Pancreas (tissue), 10 donors: ENCODE data around the gene DNMT3B. TPM values are rescaled to one million over a fixed set of nuclear protein-coding genes. Genes with fewer than 3 reads are reported as not detected.
A peak's percentile ranks its signal among the peaks of the same experiment; 100 is the strongest.

Source experiments
- ATAC-seq, 4 donors: fragments of 200-7000 bp; cut with Tn5 transposase; one replicate each; pipeline versions ENCODE4 v1.8.0 to v1.9.1; 2020; ENCODE audit warnings: mild to moderate bottlenecking in 4 of 4, moderate library complexity in 4 of 4
- DNase-seq, 6 donors: peaks; one replicate each; pipeline ENCODE4 v3.0.0-alpha.2; 2020
- FAIRE-seq: peaks from 2 replicates; lab custom pipeline; 2012; peaks lifted over from hg19 to GRCh38; lab: Jason Lieb, UNC
- H3K27ac ChIP-seq, 4 donors: fragments of 200-600 bp; sonication (generic); 1 replicate in 3 of 4; 2 replicates in 1 of 4; pipeline versions ENCODE4 v1.5.0 to v1.8.0; 2020
- H3K27me3 ChIP-seq, 4 donors: fragments of 200-600 bp; one replicate each; pipeline ENCODE4 v1.8.0; 2021
- H3K36me3 ChIP-seq, 3 donors: fragments of 200-600 bp; sonication (generic) in 1 of 3; one replicate each; pipeline versions ENCODE4 v1.5.0 to v1.8.0; 2020 to 2021
- H3K4me1 ChIP-seq, 3 donors: fragments of 200-600 bp; one replicate each; pipeline ENCODE4 v1.8.0; 2021
- H3K4me3 ChIP-seq, 4 donors: fragments of 200-600 bp; sonication (generic) in 2 of 4; one replicate each; pipeline versions ENCODE4 v1.5.0 to v1.8.0; 2020 to 2021
- H3K9me3 ChIP-seq, 4 donors: fragments of 200-600 bp; one replicate each; pipeline ENCODE4 v1.8.0; 2021
- WGBS, 2 donors: extraction: QIAGEN DNeasy Blood & Tissue Kit; methylation state at CpG; one replicate each; pipeline ENCODE4 v1.1.7; 2013; 5-methylcytosine and 5-hydroxymethylcytosine counted together
- intact Hi-C, 3 donors: fragments of 100-400 bp; cut with DNase I; formaldehyde crosslinking; loops; one replicate each; pipeline versions ENCODE4 v1.11.1 to v1.14.2; 2022
- polyA plus RNA-seq, 2 donors: library from polyadenylated mRNA; stranded (reverse); fragments of 200-250 nt; gene quantifications; one replicate each; pipeline ENCODE4 v1.2.3, GENCODE V29; 2013
- total RNA-seq, 6 donors: library from RNA; stranded (reverse); fragmentation: NEBNext Ultra II Directional in 4 of 6; extraction: Animal tissue kit (Norgen Biotek cat#: 25700) in 4 of 6; gene quantifications; one replicate each; pipeline versions ENCODE4 v1.2.1 to v1.2.4, GENCODE V29; 2021 to 2023
- TF ChIP-seq, protein P1 (sequence below), 4 donors: fragments of 200-600 bp; sonication (generic) in 3 of 4; IDR thresholded peaks; one replicate each; pipeline versions ENCODE4 v1.5.0 to v1.8.0; 2021; ENCODE audit warnings: antibody characterized with exemption in 4 of 4
- donor health status: healthy with polysubstance abuse.
- donor health status: DM: no; HTN: no; CAD: no; lungs with moderate emphysema.
- donor health status: DM: no; HTN: no; CAD: no.
- donor health status: control.
- donor health status: control.
- donor health status: Bipolar disorder and iron deficiency.
- donor health status: DM: yes; HTN: yes; CAD: no.
- donor health status: DM: no; HTN: no; CAD: no.
- donor health status: DM: no; HTN: no; CAD: no.
- donor health status: DM: yes; HTN: yes; CAD: no.

Gene DNMT3B
- total and polyA plus RNA-seq, 8 donors, result 2.0 to 5.1 (median 3.3) TPM

- Histone ChIP-seq H3K27me3 (no peaks in the 10 kb centered on the region), H3K36me3 (peaks cover 0 to 11% (median 10%) of the 10 kb centered on the region in 3 donors), H3K4me1 (peaks cover 0 to 14% (median 10%) of the 10 kb centered on the region in 3 donors), H3K9me3 (no peaks in the 10 kb centered on the region), H3K4me3 (no peak overlapping the region), H3K27ac (peak overlapping the region in 1 of 4 donors; percentile 25)
- ATAC-seq (peak; percentile 51 to 82 (median 74)), FAIRE-seq (no peak), DNase-seq (no peak)
- TF ChIP-seq, protein P1, sequence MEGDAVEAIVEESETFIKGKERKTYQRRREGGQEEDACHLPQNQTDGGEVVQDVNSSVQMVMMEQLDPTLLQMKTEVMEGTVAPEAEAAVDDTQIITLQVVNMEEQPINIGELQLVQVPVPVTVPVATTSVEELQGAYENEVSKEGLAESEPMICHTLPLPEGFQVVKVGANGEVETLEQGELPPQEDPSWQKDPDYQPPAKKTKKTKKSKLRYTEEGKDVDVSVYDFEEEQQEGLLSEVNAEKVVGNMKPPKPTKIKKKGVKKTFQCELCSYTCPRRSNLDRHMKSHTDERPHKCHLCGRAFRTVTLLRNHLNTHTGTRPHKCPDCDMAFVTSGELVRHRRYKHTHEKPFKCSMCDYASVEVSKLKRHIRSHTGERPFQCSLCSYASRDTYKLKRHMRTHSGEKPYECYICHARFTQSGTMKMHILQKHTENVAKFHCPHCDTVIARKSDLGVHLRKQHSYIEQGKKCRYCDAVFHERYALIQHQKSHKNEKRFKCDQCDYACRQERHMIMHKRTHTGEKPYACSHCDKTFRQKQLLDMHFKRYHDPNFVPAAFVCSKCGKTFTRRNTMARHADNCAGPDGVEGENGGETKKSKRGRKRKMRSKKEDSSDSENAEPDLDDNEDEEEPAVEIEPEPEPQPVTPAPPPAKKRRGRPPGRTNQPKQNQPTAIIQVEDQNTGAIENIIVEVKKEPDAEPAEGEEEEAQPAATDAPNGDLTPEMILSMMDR (IDR thresholded peaks at IDR 0.05), result no peak
- 89 to 90% methylated on average over 4 of the region's 4 CpGs for WGBS, 2 donors
- intact Hi-C loops, result no loop called here
Measured at GRCh38 chr20:32828029-32828680, 66.0 kb downstream of the DNMT3B start.

GRCh38 chr20:32829311-32830005 is 67.3 kb downstream of the DNMT3B start:
- Histone ChIP-seq H3K27ac (peak overlapping the region in 2 of 4 donors; percentile 31 to 45), H3K9me3 (no peaks in the 10 kb centered on the region), H3K4me1 (peaks cover 0 to 14% (median 10%) of the 10 kb centered on the region in 3 donors), H3K27me3 (no peaks in the 10 kb centered on the region), H3K36me3 (peaks cover 0 to 18% (median 11%) of the 10 kb centered on the region in 3 donors), H3K4me3 (no peak overlapping the region)
- ATAC-seq (no peak), FAIRE-seq (no peak), DNase-seq (no peak)
- WGBS, 2 donors, result 81 to 83% methylated on average over 3 of the region's 3 CpGs
- intact Hi-C loops, result no loop called here
- TF ChIP-seq, protein P1 (IDR thresholded peaks at IDR 0.05), result no peak

DNA sequence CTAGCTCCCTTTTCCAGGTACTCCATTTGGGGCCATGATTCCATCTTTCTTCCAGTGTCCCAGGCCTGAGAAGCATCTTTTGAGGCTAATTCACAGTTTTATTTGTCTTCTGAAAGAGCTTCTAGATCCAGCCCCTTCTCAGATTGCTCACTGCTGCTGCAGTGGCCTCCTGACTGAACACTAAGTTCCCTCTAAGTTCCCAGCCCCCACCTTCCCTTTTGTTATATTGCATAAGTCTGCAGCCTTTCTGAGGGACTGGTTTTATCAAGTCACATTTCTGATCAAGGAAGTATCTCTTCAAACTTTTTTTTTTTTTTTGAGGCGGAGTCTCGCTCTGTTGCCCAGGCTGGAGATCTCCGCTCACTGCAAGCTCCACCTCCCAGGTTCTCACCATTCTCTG is 68.3 kb downstream of the DNMT3B start:
- 94 to 96% methylated on average over 3 of the region's 3 CpGs for WGBS, 2 donors
- FAIRE-seq (no peak), ATAC-seq (peak in 3 of 4 donors; percentile 57 to 76 (median 59)), DNase-seq (no peak)
- no peaks in the 10 kb centered on the region for H3K9me3 ChIP-seq
- intact Hi-C loops, result no loop called here
- H3K27me3 ChIP-seq, result no peaks in the 10 kb centered on the region
- peaks cover 0 to 14% (median 10%) of the 10 kb centered on the region in 3 donors for H3K4me1 ChIP-seq
- peaks cover 0 to 18% (median 11%) of the 10 kb centered on the region in 3 donors for H3K36me3 ChIP-seq
- H3K27ac ChIP-seq, result peak overlapping the region in 2 of 4 donors; percentile 31 to 45
- TF ChIP-seq, protein P1 (IDR thresholded peaks at IDR 0.05), result no peak
- no peak overlapping the region for H3K4me3 ChIP-seq

- Histone ChIP-seq H3K27me3 (no peaks in the 10 kb centered on the region), H3K27ac (no peak overlapping the region), H3K9me3 (no peaks in the 10 kb centered on the region), H3K4me3 (no peak overlapping the region), H3K36me3 (peaks cover 0 to 18% (median 10%) of the 10 kb centered on the region in 3 donors), H3K4me1 (peaks cover 0 to 14% (median 10%) of the 10 kb centered on the region in 3 donors)
- DNase-seq (no peak), FAIRE-seq (no peak), ATAC-seq (peak in 1 of 4 donors; percentile 35)
- intact Hi-C loops, result no loop called here
- whole genome bisulfite sequencing, 2 donors, result 33 to 39% methylated on average over 5 of the region's 5 CpGs
- TF ChIP-seq, protein P1 (IDR thresholded peaks at IDR 0.05), result no peak
Measured at GRCh38 chr20:32831982-32832381, 69.8 kb downstream of the DNMT3B start.
